ENCODE results near the gene SND1.

Gene SND1

DNA sequence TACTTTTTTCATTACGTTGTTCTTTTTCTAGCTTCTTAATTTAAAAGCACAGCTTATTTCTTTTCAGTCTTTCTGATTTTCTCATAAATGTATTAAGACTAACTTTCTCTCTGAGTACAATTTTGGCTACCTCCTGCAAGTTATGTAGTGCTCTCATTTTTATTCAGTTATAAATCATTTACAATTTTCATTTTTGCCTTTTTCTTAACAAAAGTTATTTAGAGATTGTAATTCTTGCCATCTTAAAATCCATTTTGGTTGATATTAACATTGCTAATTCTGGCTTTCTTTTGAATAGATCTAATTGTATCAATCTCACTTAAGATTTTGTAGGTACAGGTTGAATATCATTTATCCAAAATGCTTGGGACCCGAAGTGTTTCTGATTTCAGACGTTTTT, 476.4 kb downstream of the SND1 start:
- Histone ChIP-seq H3K27me3 (no peaks in the 10 kb centered on the region), H4K20me1 (no peaks in the 10 kb centered on the region), H3K27ac (no peak overlapping the region), H3K4me1 (peaks cover 20 to 90% (median 39%) of the 10 kb centered on the region in 10 experiments), H3K36me3 (no peaks in the 10 kb centered on the region), H3K9me3 (replicated peaks in 1 of 11) (peaks cover 0 to 3% (median 0%) of the 10 kb centered on the region in 11 experiments; a peak in 2 of 22 replicates), H3K4me3 (no peak overlapping the region), H3K4me2 (peak overlapping the region in 3 of 11 experiments; percentile 61 to 78 (median 63); a peak in 2 of 22 replicates), H3K9ac (no peak overlapping the region)
- TF ChIP-seq Cebpa-rat (IDR thresholded peaks at IDR 0.05) = no peak

DNA sequence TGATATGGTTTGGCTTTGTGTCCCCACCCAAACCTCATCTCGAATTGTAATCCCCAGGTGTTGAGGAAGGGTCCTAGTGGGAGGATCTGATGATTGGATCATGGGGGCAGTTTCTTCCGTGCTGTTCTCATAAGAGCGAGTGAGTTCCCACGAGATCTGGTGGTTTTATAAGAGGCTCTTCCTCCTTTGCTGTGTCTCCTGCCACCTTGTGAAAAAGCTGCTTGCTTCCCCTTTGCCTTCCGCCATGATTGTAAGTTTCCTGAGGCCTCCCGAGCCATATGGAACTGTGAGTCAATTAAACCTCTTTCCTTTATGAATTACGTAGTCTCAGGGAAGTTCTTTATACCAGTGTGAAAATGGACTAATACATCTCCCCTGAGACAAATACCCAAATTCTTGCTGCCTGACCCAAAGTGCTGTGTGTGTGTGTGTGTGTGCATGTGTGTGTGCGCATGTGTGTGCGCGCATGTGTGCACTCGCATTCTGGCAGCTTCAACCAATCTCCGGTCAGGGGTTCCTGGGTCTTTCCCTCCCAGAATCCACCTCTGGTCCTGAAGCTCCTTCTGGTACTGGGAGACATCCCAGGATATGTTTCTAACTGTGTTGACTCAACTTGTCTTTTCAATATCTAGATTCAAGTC, 477.4 kb downstream of the SND1 start:
- H3K27me3 ChIP-seq = peaks cover 0 to 5% (median 1%) of the 10 kb centered on the region in 11 experiments; a peak in 5 of 22 replicates
- H3K4me3 ChIP-seq = peak overlapping the region in 2 of 10 experiments; percentile 16 to 18; a peak in 2 of 20 replicates
- no peaks in the 10 kb centered on the region for H4K20me1 ChIP-seq
- H3K9me3 ChIP-seq (replicated peaks in 1 of 11) = peaks cover 0 to 3% (median 0%) of the 10 kb centered on the region in 11 experiments; a peak in 2 of 22 replicates
- no peak for TF ChIP-seq Cebpa-rat (IDR thresholded peaks at IDR 0.05)
- H3K27ac ChIP-seq = peak overlapping the region in 10 of 11 experiments; percentile 11 to 67 (median 38); a peak in 13 of 22 replicates
- no peaks in the 10 kb centered on the region for H3K36me3 ChIP-seq
- H3K4me1 ChIP-seq = peaks cover 16 to 82% (median 33%) of the 10 kb centered on the region in 10 experiments
- peak overlapping the region; percentile 46 to 78 (median 61) for H3K4me2 ChIP-seq
- H3K9ac ChIP-seq = no peak overlapping the region; a peak in 1 of 22 replicates

DNA sequence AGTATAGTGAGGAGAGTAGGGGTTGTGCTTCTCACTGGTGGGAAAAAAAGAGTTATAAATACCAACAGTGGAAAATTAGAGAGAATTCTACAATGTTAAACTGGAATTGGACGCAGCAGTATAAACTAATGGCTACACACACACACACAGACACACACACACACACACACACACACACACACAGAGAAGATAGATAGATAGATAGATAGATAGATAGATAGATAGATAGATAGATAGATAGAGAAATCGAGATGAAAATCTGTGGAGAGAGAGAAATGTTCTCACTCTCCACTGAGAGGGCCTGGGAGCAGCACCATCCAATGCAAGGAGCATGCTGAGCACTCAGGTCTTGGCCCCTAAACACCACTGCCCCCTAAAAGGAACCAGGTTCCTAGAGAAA, 479.1 kb downstream of the SND1 start:
- Histone ChIP-seq H3K36me3 (no peaks in the 10 kb centered on the region), H3K27me3 (peaks cover 0 to 15% (median 11%) of the 10 kb centered on the region in 11 experiments; a peak in 13 of 22 replicates), H3K4me2 (peak overlapping the region in 6 of 11 experiments; percentile 0 to 78 (median 62); a peak in 7 of 22 replicates), H3K4me1 (peaks cover 24 to 78% (median 43%) of the 10 kb centered on the region in 10 experiments), H3K4me3 (no peak overlapping the region), H3K9me3 (replicated peaks in 1 of 11) (peaks cover 0 to 3% (median 0%) of the 10 kb centered on the region in 11 experiments; a peak in 2 of 22 replicates), H3K9ac (no peak overlapping the region), H4K20me1 (no peaks in the 10 kb centered on the region), H3K27ac (no peak overlapping the region)
- TF ChIP-seq Cebpa-rat (IDR thresholded peaks at IDR 0.05) = no peak

DNA sequence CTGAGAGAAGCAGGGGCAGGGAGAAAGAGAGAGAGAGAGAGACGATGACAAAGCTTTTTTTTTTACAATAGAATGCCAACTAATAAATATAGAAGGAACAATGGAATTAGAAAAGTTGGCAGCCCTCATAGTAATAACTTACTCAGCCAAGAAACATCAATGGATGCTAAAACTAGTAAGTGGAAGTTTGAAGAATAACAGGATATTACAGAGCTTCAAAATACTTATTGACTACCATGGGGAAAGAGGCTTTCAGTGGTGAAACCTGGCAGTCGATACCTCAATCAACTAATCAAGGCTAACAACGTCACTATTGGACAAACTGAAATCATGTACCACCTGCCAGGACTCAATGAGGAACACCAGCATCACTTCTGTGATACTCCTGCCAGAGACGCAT, 479.7 kb downstream of the SND1 start:
- peaks cover 0 to 3% (median 0%) of the 10 kb centered on the region in 11 experiments; a peak in 2 of 22 replicates for H3K9me3 ChIP-seq (replicated peaks in 1 of 11)
- H4K20me1 ChIP-seq = no peaks in the 10 kb centered on the region
- H3K4me3 ChIP-seq = no peak overlapping the region
- no peaks in the 10 kb centered on the region for H3K36me3 ChIP-seq
- peak overlapping the region in 5 of 11 experiments; percentile 0 to 78 (median 23); a peak in 7 of 22 replicates for H3K4me2 ChIP-seq
- H3K9ac ChIP-seq = no peak overlapping the region
- H3K4me1 ChIP-seq = peaks cover 29 to 78% (median 47%) of the 10 kb centered on the region in 10 experiments
- H3K27ac ChIP-seq = no peak overlapping the region
- TF ChIP-seq Cebpa-rat (IDR thresholded peaks at IDR 0.05) = no peak
- peaks cover 0 to 15% (median 11%) of the 10 kb centered on the region in 11 experiments; a peak in 13 of 22 replicates for H3K27me3 ChIP-seq

DNA sequence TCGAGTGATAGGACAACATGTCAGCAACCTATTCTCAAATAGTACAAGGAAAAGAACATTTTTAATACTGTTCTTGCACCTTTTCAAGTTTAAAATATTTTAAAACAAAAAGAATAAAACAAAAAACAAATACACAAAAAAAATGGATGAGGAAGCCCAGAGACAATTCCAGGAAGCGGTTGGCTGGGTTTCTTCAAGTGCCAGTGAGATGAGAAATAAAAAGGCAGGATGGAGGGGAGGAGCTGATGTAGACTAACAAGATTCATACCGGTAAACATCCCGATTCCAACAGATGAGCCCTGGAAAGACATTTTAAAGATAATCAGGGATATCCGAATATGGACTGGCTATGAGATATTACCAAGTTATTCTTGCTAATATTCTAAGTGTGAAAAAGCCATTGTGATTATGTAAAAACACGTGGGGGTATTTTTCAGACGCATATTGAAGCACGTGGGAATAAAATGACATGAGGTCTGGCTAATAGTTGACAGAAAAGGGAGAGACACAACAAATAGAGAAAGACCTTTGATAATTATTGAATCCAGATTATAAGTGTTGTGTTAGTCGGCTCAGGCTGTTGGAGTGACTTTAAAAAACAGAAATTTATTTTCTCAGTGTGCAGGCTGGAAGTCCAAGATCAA, 480.6 kb downstream of the SND1 start:
- H3K36me3 ChIP-seq = no peaks in the 10 kb centered on the region
- H3K27ac ChIP-seq = no peak overlapping the region
- H3K4me3 ChIP-seq = no peak overlapping the region
- no peaks in the 10 kb centered on the region for H4K20me1 ChIP-seq
- no peak overlapping the region for H3K9ac ChIP-seq
- peak overlapping the region in 6 of 11 experiments; percentile 1 to 78 (median 22); a peak in 6 of 22 replicates for H3K4me2 ChIP-seq
- peaks cover 29 to 78% (median 54%) of the 10 kb centered on the region in 10 experiments for H3K4me1 ChIP-seq
- H3K27me3 ChIP-seq = peaks cover 0 to 15% (median 11%) of the 10 kb centered on the region in 11 experiments; a peak in 13 of 22 replicates
- TF ChIP-seq Cebpa-rat (IDR thresholded peaks at IDR 0.05) = no peak
- peaks cover 0 to 3% (median 0%) of the 10 kb centered on the region in 11 experiments; a peak in 2 of 22 replicates for H3K9me3 ChIP-seq (replicated peaks in 1 of 11)

DNA sequence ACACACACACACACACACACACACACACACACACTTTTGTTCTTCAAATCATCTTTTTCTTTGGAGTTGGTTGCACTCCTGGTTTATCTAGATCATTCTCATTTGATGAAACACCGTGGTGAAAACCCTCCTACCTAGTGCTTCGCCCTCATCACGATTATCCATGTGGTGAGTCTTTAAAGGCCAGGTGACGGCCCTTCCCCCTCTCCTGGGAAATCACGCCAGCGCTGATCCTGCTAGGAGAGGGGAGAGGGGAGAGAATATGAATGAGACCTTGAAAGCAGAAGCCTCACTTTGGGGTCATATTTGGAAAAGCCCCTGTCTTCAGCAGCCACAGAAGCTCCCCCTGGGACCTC, 483.1 kb downstream of the SND1 start:
- Histone ChIP-seq H3K9me3 (replicated peaks in 1 of 11) (peaks cover 0 to 8% (median 5%) of the 10 kb centered on the region in 11 experiments; a peak in 5 of 22 replicates), H3K4me3 (peak overlapping the region; percentile 51 to 71 (median 59)), H3K4me1 (peaks cover 16 to 60% (median 42%) of the 10 kb centered on the region in 10 experiments), H4K20me1 (no peaks in the 10 kb centered on the region), H3K27me3 (peaks cover 0 to 15% (median 11%) of the 10 kb centered on the region in 11 experiments; a peak in 13 of 22 replicates), H3K27ac (peak overlapping the region; percentile 51 to 87 (median 79); a peak in 21 of 22 replicates), H3K36me3 (no peaks in the 10 kb centered on the region), H3K9ac (peak overlapping the region; percentile 72 to 84 (median 80)), H3K4me2 (peak overlapping the region; percentile 83 to 100 (median 97))
- TF ChIP-seq Cebpa-rat (IDR thresholded peaks at IDR 0.05) = no peak

DNA sequence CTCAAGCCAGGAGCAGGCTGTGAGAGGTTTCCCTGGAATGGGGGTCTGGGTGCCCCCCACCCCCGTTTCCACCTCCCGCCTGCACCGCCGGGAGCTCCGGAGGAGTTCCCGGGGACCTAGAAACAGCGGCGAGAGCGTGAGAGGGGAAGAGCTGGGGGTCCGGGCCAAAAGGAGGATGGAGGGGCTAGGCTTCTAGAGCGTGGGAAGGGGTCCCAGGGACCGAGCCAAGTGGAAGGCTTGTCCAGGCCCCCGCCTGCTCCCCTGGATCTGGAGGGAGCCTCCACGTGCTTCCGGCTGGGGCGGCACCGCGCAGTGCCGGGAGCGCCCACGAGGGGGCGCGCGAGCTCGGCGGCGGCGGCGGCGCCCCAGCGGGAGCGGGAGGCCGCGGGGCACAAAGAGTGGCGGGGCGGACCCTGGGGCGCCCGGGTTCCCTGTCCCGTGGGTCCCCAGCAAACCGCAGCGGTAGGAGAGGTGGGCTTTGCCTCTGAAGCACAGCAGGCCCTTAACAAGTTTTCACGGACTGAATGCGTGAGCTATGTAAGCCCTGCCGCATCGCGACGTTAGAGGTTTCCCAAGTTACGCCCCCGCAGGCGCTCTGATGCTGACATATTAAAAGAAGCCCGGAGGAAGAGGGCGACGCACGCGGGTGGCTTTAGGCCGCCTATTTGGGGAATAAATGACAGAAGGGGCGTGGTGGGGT, 483.7 kb downstream of the SND1 start:
- Histone ChIP-seq H3K4me3 (peak overlapping the region; percentile 51 to 71 (median 59)), H3K27ac (peak overlapping the region; percentile 51 to 87 (median 79)), H3K9ac (peak overlapping the region; percentile 72 to 84 (median 80)), H3K27me3 (peaks cover 0 to 15% (median 11%) of the 10 kb centered on the region in 11 experiments; a peak in 13 of 22 replicates), H3K4me1 (peaks cover 16 to 55% (median 36%) of the 10 kb centered on the region in 10 experiments), H3K4me2 (peak overlapping the region; percentile 83 to 100 (median 97)), H4K20me1 (no peaks in the 10 kb centered on the region), H3K9me3 (replicated peaks in 1 of 11) (peaks cover 0 to 12% (median 9%) of the 10 kb centered on the region in 11 experiments; a peak in 12 of 22 replicates), H3K36me3 (no peaks in the 10 kb centered on the region)
- TF ChIP-seq Cebpa-rat (IDR thresholded peaks at IDR 0.05) = no peak

DNA sequence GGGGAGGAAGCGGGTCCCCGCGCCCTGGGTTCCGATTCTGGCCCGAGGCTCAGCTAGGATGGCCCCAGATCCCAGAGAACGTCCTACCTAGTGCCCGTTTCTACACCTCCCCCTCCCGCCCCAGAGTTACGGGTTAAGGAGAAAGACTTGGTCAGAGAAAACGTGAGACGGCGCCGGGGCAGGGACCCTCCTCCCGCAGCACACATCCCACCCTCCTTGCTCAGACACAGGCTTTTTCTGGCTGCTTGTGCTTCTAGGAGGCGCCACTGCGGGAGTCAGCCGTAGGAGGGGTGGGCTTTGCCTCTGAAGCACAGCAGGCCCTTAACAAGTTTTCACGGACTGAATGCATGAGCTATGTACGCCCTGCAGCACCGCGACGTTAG, 484.2 kb downstream of the SND1 start:
- peaks cover 0 to 15% (median 11%) of the 10 kb centered on the region in 11 experiments; a peak in 13 of 22 replicates for H3K27me3 ChIP-seq
- no peaks in the 10 kb centered on the region for H3K36me3 ChIP-seq
- peaks cover 16 to 51% (median 33%) of the 10 kb centered on the region in 10 experiments for H3K4me1 ChIP-seq
- peak overlapping the region; percentile 51 to 71 (median 59) for H3K4me3 ChIP-seq
- H3K27ac ChIP-seq = peak overlapping the region; percentile 51 to 87 (median 79)
- peak overlapping the region; percentile 72 to 84 (median 80) for H3K9ac ChIP-seq
- H3K9me3 ChIP-seq (replicated peaks in 1 of 11) = peaks cover 0 to 14% (median 9%) of the 10 kb centered on the region in 11 experiments; a peak in 12 of 22 replicates
- no peak for TF ChIP-seq Cebpa-rat (IDR thresholded peaks at IDR 0.05)
- no peaks in the 10 kb centered on the region for H4K20me1 ChIP-seq
- peak overlapping the region; percentile 83 to 100 (median 97) for H3K4me2 ChIP-seq
